ENCODE data around the gene ZNF440. TPM values are rescaled to one million over a fixed set of nuclear protein-coding genes. Genes with fewer than 3 reads are reported as not detected.
A peak's percentile ranks its signal among the peaks of the same experiment; 100 is the strongest.
"Not testable (repeated sequence)": the region's sequence is repeated elsewhere in the genome, so short reads cannot be mapped to it uniquely, and the experiment has no call there.

Gene ZNF440
- total and polyA plus RNA-seq, 2 donors (not counting 1 experiment from before 2014, with no cell fraction given): 4.6 to 11.1 TPM

DNA sequence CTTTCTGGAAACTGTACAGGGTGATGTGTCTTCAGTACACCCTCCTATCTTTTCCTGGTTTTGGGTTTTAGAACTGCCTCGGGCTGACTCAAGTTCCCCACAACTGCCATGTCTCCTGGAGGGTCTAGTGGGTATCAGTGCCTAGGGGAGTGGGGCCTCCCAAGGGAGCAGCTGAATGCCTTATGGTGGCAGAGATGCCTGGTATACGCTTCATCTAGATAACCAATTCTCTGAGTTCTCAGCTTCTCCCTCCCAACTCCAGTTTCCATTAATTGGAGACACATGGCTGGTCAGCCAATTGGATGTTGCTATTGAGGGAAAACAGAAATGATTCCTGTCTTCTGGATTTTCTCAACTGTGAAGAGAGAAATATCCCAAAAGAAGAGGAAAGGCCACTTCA, 47.2 kb downstream of the ZNF440 start:
- Histone ChIP-seq H3K27me3 (ENCODE audit: control insufficient read depth, insufficient read depth, low read length) (no peaks in the 10 kb centered on the region), H3K4me3 (replicated peaks in 1 of 4; ENCODE audit: control extremely low read depth in 1 of 4, insufficient read depth in 1 of 4, low read depth in 3 of 4, low read length in 4 of 4) (no peak overlapping the region), H3K27ac (ENCODE audit: insufficient read depth, low read length) (no peak overlapping the region), H3K4me1 (ENCODE audit: control insufficient read depth, extremely low read depth, insufficient read depth, low read length) (no peaks in the 10 kb centered on the region), H4K20me1 (ENCODE audit: control insufficient read depth, extremely low read depth, insufficient read depth, low read length) (no peaks in the 10 kb centered on the region), H3K36me3 (ENCODE audit: control insufficient read depth, insufficient read depth, low read length) (no peaks in the 10 kb centered on the region), H3K9me3 (ENCODE audit: control insufficient read depth, insufficient read depth, low read depth, low read length) (no peaks in the 10 kb centered on the region), H3K9ac (ENCODE audit: insufficient read depth, low read length) (no peak overlapping the region), H2AFZ (ENCODE audit: low read length) (no peak overlapping the region), H3K4me2 (ENCODE audit: extremely low read depth, insufficient read depth, low read length) (no peak overlapping the region), H3K79me2 (ENCODE audit: control insufficient read depth, insufficient read depth, low read length) (no peaks in the 10 kb centered on the region)
- DNase-seq (ENCODE audit: low read depth in 2 of 2): no peak
- TF ChIP-seq EZH2 (IDR thresholded peaks at IDR 0.05; ENCODE audit: low read length, missing control alignments) (no peak), CTCF (conservative IDR thresholded peaks at IDR 0.05 in 1 of 2, IDR thresholded peaks at IDR 0.05 in 1 of 2; ENCODE audit: low read depth in 1 of 2, low read length in 2 of 2) (no peak)

DNA sequence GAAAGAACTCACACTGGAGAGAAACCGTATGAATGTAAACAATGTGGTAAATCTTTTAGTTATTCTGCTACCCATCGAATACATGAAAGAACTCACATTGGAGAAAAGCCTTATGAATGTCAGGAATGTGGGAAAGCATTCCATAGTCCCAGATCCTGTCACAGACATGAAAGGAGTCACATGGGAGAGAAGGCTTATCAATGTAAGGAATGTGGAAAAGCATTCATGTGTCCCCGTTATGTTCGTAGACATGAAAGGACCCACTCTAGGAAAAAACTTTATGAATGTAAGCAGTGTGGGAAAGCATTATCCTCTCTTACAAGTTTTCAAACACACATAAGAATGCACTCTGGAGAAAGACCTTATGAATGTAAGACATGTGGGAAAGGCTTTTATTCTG, 53.7 kb downstream of the ZNF440 start:
- H2AFZ ChIP-seq (ENCODE audit: low read length); H3K4me3 ChIP-seq (replicated peaks in 1 of 4; ENCODE audit: control extremely low read depth in 1 of 4, insufficient read depth in 1 of 4, low read depth in 3 of 4, low read length in 4 of 4); H3K9me3 ChIP-seq (ENCODE audit: control insufficient read depth, insufficient read depth, low read depth, low read length); H3K4me2 ChIP-seq (ENCODE audit: extremely low read depth, insufficient read depth, low read length); H4K20me1 ChIP-seq (ENCODE audit: control insufficient read depth, extremely low read depth, insufficient read depth, low read length); H3K27ac ChIP-seq (ENCODE audit: insufficient read depth, low read length); H3K79me2 ChIP-seq (ENCODE audit: control insufficient read depth, insufficient read depth, low read length); DNase-seq (ENCODE audit: low read depth in 2 of 2); H3K4me1 ChIP-seq (ENCODE audit: control insufficient read depth, extremely low read depth, insufficient read depth, low read length); H3K36me3 ChIP-seq (ENCODE audit: control insufficient read depth, insufficient read depth, low read length); H3K27me3 ChIP-seq (ENCODE audit: control insufficient read depth, insufficient read depth, low read length); H3K9ac ChIP-seq (ENCODE audit: insufficient read depth, low read length): not testable (repeated sequence)

- Histone ChIP-seq H2AFZ (ENCODE audit: low read length) (no peak overlapping the region), H3K79me2 (ENCODE audit: control insufficient read depth, insufficient read depth, low read length) (no peaks in the 10 kb centered on the region), H4K20me1 (ENCODE audit: control insufficient read depth, extremely low read depth, insufficient read depth, low read length) (no peaks in the 10 kb centered on the region), H3K4me2 (ENCODE audit: extremely low read depth, insufficient read depth, low read length) (no peak overlapping the region), H3K9ac (ENCODE audit: insufficient read depth, low read length) (no peak overlapping the region), H3K27ac (ENCODE audit: insufficient read depth, low read length) (no peak overlapping the region), H3K4me1 (ENCODE audit: control insufficient read depth, extremely low read depth, insufficient read depth, low read length) (no peaks in the 10 kb centered on the region), H3K27me3 (ENCODE audit: control insufficient read depth, insufficient read depth, low read length) (no peaks in the 10 kb centered on the region), H3K36me3 (ENCODE audit: control insufficient read depth, insufficient read depth, low read length) (no peaks in the 10 kb centered on the region), H3K9me3 (ENCODE audit: control insufficient read depth, insufficient read depth, low read depth, low read length) (peaks cover 3% of the 10 kb centered on the region), H3K4me3 (replicated peaks in 1 of 4; ENCODE audit: control extremely low read depth in 1 of 4, insufficient read depth in 1 of 4, low read depth in 3 of 4, low read length in 4 of 4) (no peak overlapping the region)
- DNase-seq (ENCODE audit: low read depth in 2 of 2): peak in 1 of 2 donors; percentile 4
- TF ChIP-seq EZH2 (IDR thresholded peaks at IDR 0.05; ENCODE audit: low read length, missing control alignments) (no peak), CTCF (conservative IDR thresholded peaks at IDR 0.05 in 1 of 2, IDR thresholded peaks at IDR 0.05 in 1 of 2; ENCODE audit: low read depth in 1 of 2, low read length in 2 of 2) (no peak)
Observed at GRCh38 chr19:11868188-11868587, 54.1 kb downstream of the ZNF440 start.

Data from fibroblast of lung (primary cell).